Keratinocyte (primary cell): Measurements from ENCODE around the gene STK32B. TPM values are rescaled to one million over a fixed set of nuclear protein-coding genes. Genes with fewer than 3 reads are reported as not detected.
A peak's percentile ranks its signal among the peaks of the same experiment; 100 is the strongest.

Source experiments
- DNase-seq: peaks from one replicate; pipeline ENCODE4 v3.0.0-alpha.2; 2011; ENCODE audit warnings: low read depth, missing footprints, low spot score
- FAIRE-seq: peaks from 2 replicates; lab custom pipeline; 2011; peaks lifted over from hg19 to GRCh38; lab: Jason Lieb, UNC
- H2AFZ ChIP-seq: 2 replicates; pipeline ENCODE4 v1.6.0; 2012; ENCODE audit warnings: low read length, control low read depth, inconsistent platforms; ENCODE audit not compliant: control insufficient read depth
- H3K27ac ChIP-seq: 2 replicates; pipeline ENCODE4 v1.5.1; 2011; ENCODE audit warnings: low read length; ENCODE audit not compliant: control insufficient read depth, insufficient read depth
- H3K27me3 ChIP-seq: 3 replicates; pipeline ENCODE4 v1.6.0; 2011; ENCODE audit warnings: low read length; ENCODE audit not compliant: control insufficient read depth, insufficient read depth; ENCODE audit errors: extremely low read depth
- H3K36me3 ChIP-seq, 2 experiments: 2 replicates in 1 of 2; 3 replicates in 1 of 2; pipeline ENCODE4 v1.5.1; 2011; ENCODE audit warnings: low read length in 2 of 2, mild to moderate bottlenecking in 1 of 2; ENCODE audit not compliant: control insufficient read depth in 2 of 2, insufficient read depth in 2 of 2; ENCODE audit errors: extremely low read depth in 1 of 2
- H3K4me1 ChIP-seq: 3 replicates; pipeline ENCODE4 v1.5.1; 2011; ENCODE audit warnings: low read length; ENCODE audit not compliant: control insufficient read depth, insufficient read depth; ENCODE audit errors: extremely low read depth
- H3K4me2 ChIP-seq: 3 replicates; pipeline ENCODE4 v1.6.0; 2011; ENCODE audit warnings: low read depth, low read length; ENCODE audit not compliant: control insufficient read depth, insufficient read depth; ENCODE audit errors: extremely low read depth
- H3K4me3 ChIP-seq, 3 experiments: fragments of 200-600 bp in 1 of 3; sonication (generic) in 1 of 3; 2 replicates in 2 of 3; 3 replicates in 1 of 3; pipeline ENCODE4 v1.5.1; 2011 to 2016; ENCODE audit warnings: low read length in 3 of 3, mild to moderate bottlenecking in 3 of 3, control low read depth in 2 of 3, inconsistent platforms in 1 of 3, low read depth in 1 of 3, mixed read lengths in 1 of 3, mixed run types in 1 of 3, moderate library complexity in 1 of 3; ENCODE audit not compliant: control insufficient read depth in 2 of 3, insufficient read depth in 2 of 3; ENCODE audit errors: extremely low read depth in 1 of 3
- H3K79me2 ChIP-seq: 2 replicates; pipeline ENCODE4 v1.6.0; 2012; ENCODE audit warnings: low read length; ENCODE audit not compliant: control insufficient read depth, insufficient read depth
- H3K9ac ChIP-seq: 3 replicates; pipeline ENCODE4 v1.6.0; 2011; ENCODE audit warnings: low read length; ENCODE audit not compliant: control insufficient read depth, insufficient read depth; ENCODE audit errors: extremely low read depth
- H3K9me1 ChIP-seq: 3 replicates; pipeline ENCODE4 v1.6.0; 2011; ENCODE audit warnings: low read length; ENCODE audit not compliant: control insufficient read depth, insufficient read depth; ENCODE audit errors: extremely low read depth
- H3K9me3 ChIP-seq: 2 replicates; pipeline ENCODE4 v1.5.1; 2012; ENCODE audit warnings: low read depth, low read length; ENCODE audit not compliant: control insufficient read depth
- H4K20me1 ChIP-seq: 3 replicates; pipeline ENCODE4 v1.6.0; 2011; ENCODE audit warnings: low read length; ENCODE audit not compliant: control insufficient read depth, insufficient read depth; ENCODE audit errors: extremely low read depth
- CTCF ChIP-seq, 3 experiments: IDR thresholded peaks in 1 of 3; conservative IDR thresholded peaks in 1 of 3; optimal IDR thresholded peaks in 1 of 3; 2 replicates in 2 of 3; 3 replicates in 1 of 3; pipeline versions ENCODE3 to v1.5.1; 2011; ENCODE audit warnings: low read length in 3 of 3, mild to moderate bottlenecking in 3 of 3, moderate library complexity in 2 of 3, control low read depth in 1 of 3, inconsistent platforms in 1 of 3; ENCODE audit not compliant: insufficient read depth in 2 of 3; ENCODE audit errors: extremely low read depth in 1 of 3
- EZH2 ChIP-seq: IDR thresholded peaks from one replicate; pipeline ENCODE4 v1.6.1; 2012; ENCODE audit warnings: inconsistent platforms, mild to moderate bottlenecking, low read length, moderate library complexity
- dilution Hi-C: fragments of 300-500 bp; cut with MboI; formaldehyde crosslinking; loops from one replicate; pipeline ENCODE4 v1.7.0; 2020; ENCODE audit warnings: low sequenced_read_pairs; ENCODE audit not compliant: extremely low pct_ligation_motif_present
- polyA plus RNA-seq, 5 experiments: library from polyadenylated mRNA; depleted of rRNA in 3 of 5; stranded (reverse) in 3 of 5; stranded (forward) in 1 of 5; unstranded in 1 of 5; fragments of >200 nt; gene quantifications; 1 replicate in 1 of 5; 2 replicates in 3 of 5; 3 replicates in 1 of 5; pipeline versions ENCODE4 v1.2.1 to v1.2.3, GENCODE V29; 2011 to 2012; ENCODE audit warnings: missing spikeins in 2 of 5, low read depth in 1 of 5, low replicate concordance in 1 of 5

STK32B gene
- polyA plus RNA-seq, 1 donor (not counting 4 experiments of a cell fraction or from before 2014, with no cell fraction given), result 3.4 TPM

GRCh38 chr4:5019274-5019673 lies 32.0 kb upstream of the STK32B start, which contains the start of gene CYTL1:
TSS of gene CYTL1 (minus strand) at chr4:5019458. CDS start at chr4:5019445, 13 bp downstream.
- Histone ChIP-seq H3K9me1 (no peaks in the 10 kb centered on the region), H3K36me3 (no peaks in the 10 kb centered on the region), H3K9me3 (no peaks in the 10 kb centered on the region), H3K27ac (no peak within 1 kb of the TSS), H3K4me3 (no peak within 1 kb of the TSS), H3K4me2 (no peak within 1 kb of the TSS), H3K4me1 (no peaks in the 10 kb centered on the region), H3K79me2 (no peaks in the 10 kb centered on the region), H2AFZ (no peak within 1 kb of the TSS), H4K20me1 (no peaks in the 10 kb centered on the region), H3K9ac (no peak within 1 kb of the TSS), H3K27me3 (peaks cover 17% of the 10 kb centered on the region)
- no peak for FAIRE-seq
- dilution Hi-C loops, result no loop called here
- no peak for DNase-seq
- TF ChIP-seq CTCF (optimal IDR thresholded peaks at IDR 0.05 in 1 of 3, IDR thresholded peaks at IDR 0.05 in 1 of 3, conservative IDR thresholded peaks at IDR 0.05 in 1 of 3; ENCODE audit: extremely low read depth in 1 of 3, insufficient read depth in 2 of 3, low read length in 3 of 3) (no peak), EZH2 (peak; percentile 52)

GRCh38 chr4:5019796-5020195 lies 31.5 kb upstream of the STK32B start:
- Histone ChIP-seq H4K20me1 (no peaks in the 10 kb centered on the region), H3K9ac (no peak overlapping the region), H3K4me1 (no peaks in the 10 kb centered on the region), H3K9me1 (no peaks in the 10 kb centered on the region), H3K36me3 (no peaks in the 10 kb centered on the region), H3K4me3 (no peak overlapping the region), H3K27ac (no peak overlapping the region), H3K9me3 (no peaks in the 10 kb centered on the region), H3K79me2 (no peaks in the 10 kb centered on the region), H2AFZ (no peak overlapping the region), H3K4me2 (no peak overlapping the region), H3K27me3 (peaks cover 20% of the 10 kb centered on the region)
- dilution Hi-C loops, result no loop called here
- no peak for FAIRE-seq
- TF ChIP-seq EZH2 (no peak), CTCF (optimal IDR thresholded peaks at IDR 0.05 in 1 of 3, IDR thresholded peaks at IDR 0.05 in 1 of 3, conservative IDR thresholded peaks at IDR 0.05 in 1 of 3; ENCODE audit: extremely low read depth in 1 of 3, insufficient read depth in 2 of 3, low read length in 3 of 3) (no peak)
- DNase-seq, result no peak
